AG09309 (cell line): Measurements from ENCODE around the gene EPHA6.
"Not testable (repeated sequence)": the region's sequence is repeated elsewhere in the genome, so short reads cannot be mapped to it uniquely, and the experiment has no call there.

Source experiments
- DNase-seq: peaks from one replicate; pipeline ENCODE4 v3.0.0-alpha.2; 2010; ENCODE audit warnings: low read depth
- H3K4me3 ChIP-seq: 2 replicates; pipeline ENCODE4 v1.5.1; 2011; ENCODE audit warnings: mild to moderate bottlenecking, low read depth, low read length, moderate library complexity; ENCODE audit not compliant: control insufficient read depth
- TF ChIP-seq, protein P1 (sequence below): IDR thresholded peaks from 2 replicates; pipeline ENCODE4 v1.5.1; 2011; ENCODE audit warnings: mild to moderate bottlenecking, low read depth, low read length, inconsistent platforms; ENCODE audit not compliant: insufficient read depth, control insufficient read depth; ENCODE audit errors: missing control alignments

Gene EPHA6

DNA sequence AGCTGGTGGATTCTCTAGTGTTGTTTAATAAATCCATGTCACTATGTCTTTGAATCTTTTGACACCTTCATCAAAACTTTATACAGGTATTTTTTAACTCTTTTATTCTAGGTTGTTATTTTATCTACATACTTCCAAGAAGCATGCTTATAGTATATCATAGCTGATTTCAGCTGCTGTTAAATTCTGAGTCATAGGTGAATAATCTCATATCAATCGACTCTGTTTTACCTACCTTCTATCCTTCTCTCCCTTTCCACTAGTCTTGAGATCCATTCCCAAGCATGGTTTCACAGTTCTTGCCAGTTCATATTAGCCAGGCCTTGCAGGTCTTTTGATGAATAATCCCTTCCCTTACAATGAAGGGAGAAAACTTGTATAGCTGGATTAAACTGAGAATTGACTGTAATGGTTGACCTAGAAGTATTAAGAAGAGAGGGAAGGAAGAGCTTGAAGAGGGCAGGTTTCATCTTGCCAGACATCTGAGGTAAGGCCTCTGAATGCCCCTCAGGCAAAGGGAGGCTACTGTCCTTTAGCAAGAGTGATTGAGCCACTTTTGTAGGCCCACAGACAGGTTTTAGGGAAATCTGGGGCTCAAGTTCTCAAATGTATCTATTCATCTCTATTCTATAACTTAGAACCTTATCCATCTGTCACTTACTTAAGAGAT is 146.4 kb downstream of the EPHA6 start:
- no peak overlapping the region for H3K4me3 ChIP-seq
- no peak for DNase-seq
- TF ChIP-seq, protein P1, sequence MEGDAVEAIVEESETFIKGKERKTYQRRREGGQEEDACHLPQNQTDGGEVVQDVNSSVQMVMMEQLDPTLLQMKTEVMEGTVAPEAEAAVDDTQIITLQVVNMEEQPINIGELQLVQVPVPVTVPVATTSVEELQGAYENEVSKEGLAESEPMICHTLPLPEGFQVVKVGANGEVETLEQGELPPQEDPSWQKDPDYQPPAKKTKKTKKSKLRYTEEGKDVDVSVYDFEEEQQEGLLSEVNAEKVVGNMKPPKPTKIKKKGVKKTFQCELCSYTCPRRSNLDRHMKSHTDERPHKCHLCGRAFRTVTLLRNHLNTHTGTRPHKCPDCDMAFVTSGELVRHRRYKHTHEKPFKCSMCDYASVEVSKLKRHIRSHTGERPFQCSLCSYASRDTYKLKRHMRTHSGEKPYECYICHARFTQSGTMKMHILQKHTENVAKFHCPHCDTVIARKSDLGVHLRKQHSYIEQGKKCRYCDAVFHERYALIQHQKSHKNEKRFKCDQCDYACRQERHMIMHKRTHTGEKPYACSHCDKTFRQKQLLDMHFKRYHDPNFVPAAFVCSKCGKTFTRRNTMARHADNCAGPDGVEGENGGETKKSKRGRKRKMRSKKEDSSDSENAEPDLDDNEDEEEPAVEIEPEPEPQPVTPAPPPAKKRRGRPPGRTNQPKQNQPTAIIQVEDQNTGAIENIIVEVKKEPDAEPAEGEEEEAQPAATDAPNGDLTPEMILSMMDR: no peak

DNA sequence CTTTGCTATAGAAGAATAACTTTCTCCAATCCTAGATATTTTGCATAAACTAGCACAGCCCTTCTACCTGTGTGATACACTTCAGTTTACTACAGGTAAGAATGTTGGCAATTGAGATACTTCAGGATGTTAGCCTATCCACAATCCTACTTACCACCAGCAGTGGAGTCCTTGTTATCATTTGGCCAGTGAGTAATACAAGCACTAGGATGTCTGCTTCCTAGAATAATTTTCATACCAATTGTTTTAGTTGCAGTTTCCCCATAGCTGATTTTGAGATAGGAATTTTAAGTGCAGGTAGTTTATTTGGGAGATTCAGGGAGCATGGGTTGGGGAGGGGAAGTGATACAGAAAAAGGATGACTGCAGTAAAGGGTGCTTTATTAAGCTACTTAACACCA is 147.2 kb downstream of the EPHA6 start:
- DNase-seq: no peak
- H3K4me3 ChIP-seq: no peak overlapping the region
- TF ChIP-seq, protein P1: no peak

DNA sequence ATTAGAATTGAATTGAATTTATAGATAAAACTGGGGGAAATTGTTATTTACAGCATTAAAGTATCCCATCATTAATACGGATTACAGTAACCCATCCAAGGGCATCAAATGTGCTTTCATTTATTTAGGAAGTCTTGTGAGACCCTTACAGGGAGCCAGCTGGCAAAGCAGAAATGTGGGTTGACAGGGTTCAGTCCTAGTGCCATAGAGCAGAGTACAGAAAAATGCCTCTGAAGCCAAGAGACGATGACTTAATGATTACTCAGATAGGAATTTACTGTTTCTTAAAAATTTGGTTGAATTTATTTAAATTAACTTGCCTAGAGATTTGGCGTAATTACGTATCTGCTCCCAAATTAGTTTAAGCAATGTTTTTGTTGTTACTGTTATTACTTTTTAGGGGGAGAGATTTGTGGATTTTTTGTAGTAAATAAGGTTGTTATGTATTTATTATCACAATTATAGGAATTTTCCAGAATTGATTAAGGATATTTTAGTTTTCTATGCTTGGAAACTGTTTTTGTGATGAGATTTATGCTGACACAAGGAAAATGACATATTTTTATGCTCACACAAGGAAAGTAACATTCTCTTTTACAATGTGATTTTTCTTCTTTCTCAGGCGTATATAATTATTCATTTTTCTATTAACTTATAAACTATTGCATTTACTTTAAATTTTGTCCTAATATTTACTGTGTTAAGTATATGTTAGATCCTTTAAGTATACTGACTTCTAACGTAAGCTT is 152.0 kb downstream of the EPHA6 start:
- TF ChIP-seq, protein P1: no peak
- DNase-seq: no peak
- no peak overlapping the region for H3K4me3 ChIP-seq

DNA sequence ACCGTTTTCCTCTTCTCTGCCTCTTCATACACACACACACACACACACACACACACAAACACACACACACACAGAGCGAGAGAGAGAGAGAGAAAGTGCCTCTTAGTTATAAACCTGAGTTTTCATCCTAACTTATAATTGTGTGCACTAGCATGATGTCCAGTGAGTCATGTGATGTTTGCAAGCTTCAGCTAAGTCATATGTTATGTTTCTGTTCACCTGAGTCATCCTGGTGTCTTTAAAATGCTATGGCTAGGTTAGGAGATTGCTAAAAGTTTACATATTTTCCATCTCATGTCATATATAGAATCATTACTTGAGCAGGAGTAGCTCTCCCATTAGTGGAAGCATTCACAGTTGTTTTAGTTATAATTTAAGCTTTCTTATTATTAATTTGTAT is 155.8 kb downstream of the EPHA6 start:
- TF ChIP-seq, protein P1: no peak
- H3K4me3 ChIP-seq: no peak overlapping the region
- DNase-seq: no peak

DNA sequence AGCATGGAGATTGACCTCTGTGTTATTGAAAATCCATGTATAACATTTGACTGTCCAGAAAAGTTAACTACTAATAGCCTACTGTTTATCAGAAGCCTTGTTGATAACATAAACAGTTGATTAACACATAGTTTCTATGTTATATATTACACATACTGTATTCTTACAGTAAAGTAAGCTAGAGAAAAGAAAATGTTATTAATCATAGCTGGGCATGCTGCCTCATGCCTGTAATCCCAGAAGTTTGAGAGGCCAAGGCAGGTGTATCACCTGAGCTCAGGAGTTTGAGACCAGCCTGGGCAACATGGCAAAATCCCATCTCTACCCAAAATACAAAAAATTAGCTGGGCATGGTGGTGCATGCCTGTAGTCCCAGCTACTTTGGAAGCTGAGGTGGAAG is 163.3 kb downstream of the EPHA6 start:
- TF ChIP-seq, protein P1: no peak
- no peak overlapping the region for H3K4me3 ChIP-seq
- no peak for DNase-seq

DNA sequence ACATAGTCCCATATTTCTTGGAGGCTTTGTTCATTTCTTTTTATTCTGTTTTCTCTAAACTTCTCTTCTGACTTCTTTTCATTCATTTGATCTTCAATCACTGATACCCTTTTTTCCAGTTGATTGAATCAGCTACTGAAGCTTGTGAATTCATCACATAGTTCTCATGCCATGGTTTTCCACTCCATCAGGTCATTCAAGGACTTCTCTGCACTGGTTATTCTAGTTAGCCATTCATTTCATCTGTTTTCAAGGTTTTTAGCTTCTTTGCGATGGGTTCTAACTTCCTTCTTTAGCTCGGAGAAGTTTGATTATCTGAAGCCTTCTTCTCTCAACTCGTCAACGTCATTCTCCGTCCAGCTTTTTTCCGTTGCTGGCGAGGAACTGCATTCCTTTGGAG is 169.3 kb downstream of the EPHA6 start:
- H3K4me3 ChIP-seq, DNase-seq: not testable (repeated sequence)

DNA sequence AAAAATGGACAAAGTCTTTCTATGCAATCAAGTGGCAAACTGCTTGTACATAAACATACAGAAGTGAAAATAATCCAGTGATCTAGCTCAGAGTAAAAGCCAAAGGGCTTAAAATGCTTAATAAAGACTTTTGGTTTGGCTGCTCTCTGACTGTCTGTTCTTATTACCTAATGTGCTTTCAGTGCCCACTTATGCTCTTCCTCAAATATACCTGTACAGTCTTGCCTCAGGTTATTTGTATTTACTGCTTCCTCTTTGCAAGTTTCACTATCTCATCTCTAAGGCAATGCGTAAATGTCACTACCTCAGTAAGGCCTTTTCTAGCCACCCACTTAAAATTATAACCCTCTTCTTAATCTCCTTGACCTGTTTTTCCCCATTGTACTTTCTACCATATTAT is 171.8 kb downstream of the EPHA6 start:
- H3K4me3 ChIP-seq: no peak overlapping the region
- TF ChIP-seq, protein P1: no peak
- DNase-seq: no peak
